NCI-H1436 treated with DMSO at 0.1 percent for 48 hours (cell line): Measurements from ENCODE around the gene MDFIC2.
"Not testable (repeated sequence)": the region's sequence is repeated elsewhere in the genome, so short reads cannot be mapped to it uniquely, and the experiment has no call there.

ENCODE experiments used
- DNase-seq: peaks from one replicate; lab custom pipeline; 2025; lab: John Stamatoyannopoulos, UW

MDFIC2 gene

GRCh38 chr3:70256566-70256965 lies 55.9 kb downstream of the MDFIC2 start:
- no peak for DNase-seq

GRCh38 chr3:70250492-70250891 lies 61.9 kb downstream of the MDFIC2 start:
- no peak for DNase-seq

- no peak for DNase-seq
Observed at GRCh38 chr3:70249509-70250160, 62.8 kb downstream of the MDFIC2 start.

- DNase-seq = no peak
Observed at GRCh38 chr3:70248856-70249255, 63.6 kb downstream of the MDFIC2 start.

DNA sequence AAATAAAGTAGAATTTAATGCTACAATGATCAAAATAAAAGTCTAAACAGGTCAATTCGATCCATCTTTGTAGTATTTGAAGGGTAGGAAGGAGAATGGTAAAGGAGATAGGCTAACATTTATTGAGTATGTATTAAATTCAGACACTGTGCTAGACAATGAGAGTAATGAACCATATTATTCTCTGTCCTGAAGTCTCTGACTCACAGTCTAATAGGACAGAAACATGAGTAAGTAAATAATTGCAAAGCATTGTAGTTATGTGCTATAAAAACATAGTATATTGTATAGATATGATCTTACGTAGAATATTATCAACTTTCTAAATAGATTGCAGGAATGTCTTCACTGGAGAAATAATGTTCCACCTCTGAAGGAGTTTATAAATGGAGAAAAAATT lies 64.5 kb downstream of the MDFIC2 start:
- DNase-seq = no peak

- no peak for DNase-seq
Observed at GRCh38 chr3:70245746-70246525, 66.5 kb downstream of the MDFIC2 start.

DNA sequence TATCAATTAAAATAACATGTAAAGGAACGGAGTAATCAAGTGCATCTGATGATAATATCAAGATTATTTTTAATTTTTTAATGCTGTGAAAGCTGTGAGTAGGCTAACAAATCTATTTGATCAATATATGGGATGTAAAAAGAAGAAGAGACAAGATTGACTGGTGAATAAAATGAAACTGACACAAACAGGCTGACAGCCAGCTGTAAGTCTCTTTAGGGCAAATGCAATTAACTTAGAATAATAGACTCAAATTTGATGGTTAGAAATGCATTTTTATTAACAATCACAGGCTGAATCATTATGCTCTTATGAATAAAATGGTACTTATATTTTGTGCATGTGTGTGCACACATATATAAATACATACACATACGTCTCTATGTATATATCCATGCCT lies 68.0 kb downstream of the MDFIC2 start:
- no peak for DNase-seq

DNA sequence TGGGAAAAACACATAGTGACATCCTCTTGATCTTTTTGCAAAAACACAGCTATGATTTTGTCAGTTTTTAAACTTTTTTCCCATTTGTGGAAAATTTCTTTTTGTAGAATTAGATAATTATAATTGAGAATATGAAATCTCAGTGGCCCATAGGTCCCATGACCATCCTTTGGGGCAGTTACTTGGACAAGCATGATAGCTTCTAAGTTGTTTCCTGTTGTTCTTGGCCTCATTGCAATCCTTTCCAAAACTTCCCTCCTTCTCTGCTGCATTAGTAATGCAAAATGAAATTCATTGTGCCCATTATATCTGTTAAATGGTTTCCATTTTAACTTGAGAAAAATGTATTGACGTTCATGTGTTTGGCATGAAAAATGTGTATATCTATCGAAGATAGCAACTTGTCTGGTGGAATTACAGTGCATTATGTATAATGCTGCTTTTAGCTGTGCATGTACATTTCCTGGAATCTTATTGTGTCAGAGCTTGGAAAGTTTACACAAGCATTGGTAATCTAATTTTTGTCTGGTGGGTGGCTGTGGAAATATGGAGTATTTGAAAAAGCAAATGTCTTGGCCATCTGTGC lies 70.0 kb downstream of the MDFIC2 start:
- no peak for DNase-seq

- no peak for DNase-seq
Observed at GRCh38 chr3:70233812-70234211, 78.6 kb downstream of the MDFIC2 start.

GRCh38 chr3:70233112-70233511 lies 79.3 kb downstream of the MDFIC2 start:
- no peak for DNase-seq

DNA sequence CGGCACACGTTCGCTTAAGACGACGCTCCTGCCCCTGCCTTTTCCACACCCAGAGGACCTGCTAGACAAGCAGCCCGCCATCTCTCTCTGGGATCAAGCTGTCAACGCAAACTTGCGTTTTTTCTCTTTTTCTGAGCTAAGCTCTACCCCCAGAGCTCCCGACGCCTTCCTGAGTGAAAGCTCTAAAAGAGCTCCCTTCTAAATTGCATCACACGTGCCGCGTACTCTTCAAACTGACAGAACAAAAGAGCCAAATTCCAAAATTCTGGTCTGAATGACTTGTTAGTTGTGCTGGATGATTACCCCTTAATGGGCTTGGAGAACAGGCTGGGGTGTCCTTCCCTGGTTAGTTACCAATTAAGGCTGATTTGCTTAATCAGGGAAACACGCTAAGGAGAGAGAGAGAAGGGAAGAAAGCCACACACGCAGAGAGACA lies 81.2 kb downstream of the MDFIC2 start:
- no peak for DNase-seq

- no peak for DNase-seq
Observed at GRCh38 chr3:70227437-70227836, 85.0 kb downstream of the MDFIC2 start.

DNA sequence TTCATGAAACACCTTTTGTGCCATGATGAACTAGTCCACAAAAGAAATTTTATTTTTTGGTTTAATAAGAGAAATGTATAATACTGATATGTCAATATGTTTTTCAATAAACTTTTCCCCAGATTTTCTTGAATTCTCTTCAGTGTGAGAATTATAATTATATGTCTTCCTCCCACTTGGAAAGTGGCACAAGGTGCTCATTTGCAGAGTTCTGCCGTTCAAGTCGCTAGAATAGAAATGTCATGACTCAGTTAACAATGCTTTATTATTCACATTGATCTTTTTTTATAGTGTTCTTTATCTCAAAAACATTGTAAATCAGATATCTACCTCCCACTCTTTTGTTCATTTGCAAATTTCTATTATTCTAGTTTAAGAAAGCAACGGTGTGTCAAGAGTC lies 87.3 kb downstream of the MDFIC2 start:
- DNase-seq = no peak

- DNase-seq = no peak
Observed at GRCh38 chr3:70224337-70224736, 88.1 kb downstream of the MDFIC2 start.

DNA sequence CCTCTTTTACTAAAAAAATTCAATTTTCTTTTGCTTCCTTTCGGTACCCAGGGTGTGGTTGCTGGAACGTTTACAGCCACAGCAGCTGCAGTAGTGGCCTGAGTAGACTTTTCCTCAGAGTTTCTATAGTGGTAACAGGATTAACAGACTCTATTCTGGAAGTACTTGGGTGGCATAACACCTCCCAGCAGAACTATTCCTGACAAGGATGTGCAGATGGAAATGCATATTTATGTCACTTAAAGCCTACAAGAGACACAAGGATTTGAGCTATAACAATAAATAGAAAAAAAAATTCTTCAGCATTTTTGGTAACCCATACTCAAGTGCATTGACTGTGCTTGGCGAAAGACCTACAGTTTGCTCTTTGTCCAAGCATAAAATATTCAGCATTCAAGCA lies 94.0 kb downstream of the MDFIC2 start:
- DNase-seq = no peak

DNA sequence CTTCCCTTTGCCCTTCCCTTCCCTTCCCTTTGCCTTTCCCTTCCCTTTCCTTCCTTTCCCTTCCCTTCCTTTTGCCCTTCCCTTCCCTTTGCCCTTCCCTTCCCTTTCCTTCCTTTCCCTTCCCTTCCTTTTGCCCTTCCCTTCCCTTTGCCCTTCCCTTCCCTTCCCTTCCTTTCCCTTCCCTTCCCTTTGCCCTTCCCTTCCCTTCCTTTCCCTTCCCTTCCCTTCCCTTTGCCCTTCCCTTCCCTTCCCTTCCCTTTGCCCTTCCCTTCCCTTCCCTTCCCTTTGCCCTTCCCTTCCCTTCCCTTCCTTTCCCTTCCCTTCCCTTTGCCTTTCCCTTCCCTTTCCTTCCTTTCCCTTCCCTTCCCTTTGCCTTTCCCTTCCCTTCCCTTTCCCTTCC lies 101.2 kb downstream of the MDFIC2 start:
- DNase-seq = not testable (repeated sequence)

DNA sequence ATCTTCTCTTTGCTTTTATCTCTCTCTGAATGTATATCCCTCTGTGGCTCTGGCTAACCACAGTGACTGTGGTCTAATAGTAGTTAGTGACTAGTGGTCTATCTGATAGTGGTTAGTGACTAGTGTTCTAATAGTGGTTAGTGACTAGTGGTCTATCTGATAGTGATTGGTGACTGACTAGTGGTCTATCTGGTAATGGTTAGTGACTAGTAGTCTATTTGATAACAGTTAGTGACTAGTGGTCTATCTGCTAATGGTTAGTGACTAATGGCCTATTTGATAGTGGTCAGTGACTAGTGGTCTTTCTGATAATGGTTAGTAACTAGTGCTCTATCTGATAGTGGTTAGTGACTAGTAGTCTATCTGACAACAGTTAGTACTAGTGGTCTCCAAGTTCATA lies 110.5 kb downstream of the MDFIC2 start:
- no peak for DNase-seq

- no peak for DNase-seq
Observed at GRCh38 chr3:70189884-70190473, 122.5 kb downstream of the MDFIC2 start.

DNA sequence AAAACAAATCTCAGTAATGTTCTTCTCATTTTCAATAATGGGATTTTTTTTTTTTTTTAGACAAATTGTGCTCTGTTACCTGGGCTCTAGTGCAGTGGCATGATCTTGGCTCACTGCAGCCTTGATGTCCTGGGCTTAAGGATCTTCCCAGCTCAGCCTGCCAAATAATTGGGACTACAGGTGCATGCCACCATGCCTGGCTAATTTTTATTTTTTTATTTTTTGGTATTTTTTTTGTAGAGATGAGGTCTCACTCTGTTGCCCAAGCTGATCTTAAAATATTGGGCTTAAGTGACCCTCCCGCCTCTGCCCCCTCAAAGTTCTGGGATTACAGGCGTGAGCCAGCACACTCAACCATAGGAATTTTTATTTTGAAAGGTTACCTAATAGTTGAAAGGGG lies 126.2 kb downstream of the MDFIC2 start:
- DNase-seq = no peak

DNA sequence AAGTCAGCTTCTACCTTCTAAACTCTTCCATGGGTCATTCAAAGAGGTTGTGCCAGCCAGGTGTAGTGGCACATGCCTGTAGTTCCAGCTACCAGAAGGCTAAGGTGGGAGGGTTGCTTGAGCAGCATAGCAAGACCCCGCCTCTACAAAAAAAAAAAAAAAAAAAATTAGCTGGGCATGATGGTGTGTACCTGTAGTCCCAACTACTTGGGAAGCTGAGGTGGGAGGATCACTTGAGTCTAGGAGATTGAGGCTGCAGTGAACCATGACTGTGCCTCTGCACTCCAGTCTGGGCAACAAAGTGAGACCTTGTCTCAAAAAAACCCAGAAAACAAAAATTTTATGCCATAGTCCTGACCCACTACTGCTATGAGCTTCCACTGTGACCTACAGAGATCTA lies 126.8 kb downstream of the MDFIC2 start:
- no peak for DNase-seq

GRCh38 chr3:70183781-70184504 lies 128.5 kb downstream of the MDFIC2 start:
- no peak for DNase-seq

DNA sequence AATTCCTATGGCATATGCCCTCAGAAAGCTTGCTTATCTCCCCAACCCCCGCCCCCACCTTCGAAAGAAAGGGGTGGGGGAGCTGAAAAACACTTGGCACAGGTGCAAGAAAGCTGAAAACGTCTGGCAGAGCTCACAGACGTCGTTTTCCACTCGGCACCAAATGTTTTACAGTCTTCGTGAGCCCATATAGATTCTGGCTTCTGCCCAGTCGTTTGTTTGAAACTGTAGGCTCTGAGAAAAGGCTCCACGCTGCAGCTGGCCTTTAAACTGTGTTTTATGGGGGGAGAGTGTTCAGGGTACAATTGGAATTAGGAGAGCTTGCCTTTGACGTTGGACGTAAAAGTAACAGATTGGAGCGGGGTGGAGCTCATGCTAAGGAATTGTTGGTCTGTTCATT lies 130.3 kb downstream of the MDFIC2 start:
- DNase-seq = no peak
